GM23338 (cell line): ENCODE measurements around the gene ZNF28. TPM values are rescaled to one million over a fixed set of nuclear protein-coding genes. Genes with fewer than 3 reads are reported as not detected.
"Not testable (repeated sequence)": the region's sequence is repeated elsewhere in the genome, so short reads cannot be mapped to it uniquely, and the experiment has no call there.

Experiments used
- ATAC-seq: fragments of 200-7000 bp; cut with Tn5 transposase; 3 replicates; pipeline ENCODE4 v1.9.1; 2020
- DNase-seq: peaks from one replicate; pipeline ENCODE4 v3.0.0-alpha.2; 2015; ENCODE audit warnings: low spot score
- H2AFZ ChIP-seq: fragments of 200-600 bp; sonication (generic); 2 replicates; pipeline ENCODE4 v1.8.0; 2016; ENCODE audit warnings: antibody characterized with exemption, mild to moderate bottlenecking, moderate library complexity
- H3F3A ChIP-seq: fragments of 200-600 bp; sonication (generic); replicated peaks from 2 replicates; pipeline ENCODE4 v1.8.0; 2017; ENCODE audit warnings: antibody characterized with exemption, mixed run types, low read depth
- H3K27ac ChIP-seq: fragments of 200-600 bp; sonication (generic); 2 replicates; pipeline ENCODE4 v1.6.1; 2016; ENCODE audit warnings: low read depth
- H3K27me3 ChIP-seq: fragments of 200-600 bp; sonication (generic); 2 replicates; pipeline ENCODE4 v1.8.0; 2016; ENCODE audit warnings: mild to moderate bottlenecking, mixed run types, moderate library complexity; ENCODE audit not compliant: insufficient read depth
- H3K36me3 ChIP-seq: fragments of 200-600 bp; sonication (generic); 2 replicates; pipeline ENCODE4 v1.8.0; 2016; ENCODE audit warnings: mild to moderate bottlenecking; ENCODE audit not compliant: insufficient read depth
- H3K4me1 ChIP-seq: fragments of 200-600 bp; sonication (generic); 2 replicates; pipeline ENCODE4 v1.8.0; 2016; ENCODE audit warnings: mild to moderate bottlenecking, moderate library complexity; ENCODE audit not compliant: insufficient read depth
- H3K4me2 ChIP-seq: fragments of 200-600 bp; sonication (generic); 2 replicates; pipeline ENCODE4 v1.7.1; 2017; ENCODE audit warnings: mixed run types
- H3K4me3 ChIP-seq: fragments of 200-600 bp; sonication (generic); 2 replicates; pipeline ENCODE4 v1.6.1; 2016; ENCODE audit warnings: mixed run types
- H3K79me2 ChIP-seq: fragments of 200-600 bp; sonication (generic); replicated peaks from 2 replicates; pipeline ENCODE4 v1.8.0; 2017; ENCODE audit warnings: mild to moderate bottlenecking; ENCODE audit not compliant: insufficient read depth
- H3K9me2 ChIP-seq: fragments of 200-600 bp; sonication (generic); 2 replicates; pipeline ENCODE4 v1.8.0; 2017; ENCODE audit not compliant: insufficient read depth
- H4K20me1 ChIP-seq: fragments of 200-600 bp; sonication (generic); replicated peaks from 2 replicates; pipeline ENCODE4 v1.8.0; 2017; ENCODE audit warnings: mild to moderate bottlenecking; ENCODE audit not compliant: insufficient read depth
- H3K27ac Mint-ChIP-seq: 2 replicates; pipeline ENCODE4 v1.8.0; 2020; ENCODE audit warnings: inconsistent platforms, mild to moderate bottlenecking, moderate library complexity, mixed read lengths
- H3K27me3 Mint-ChIP-seq: 3 replicates; pipeline ENCODE4 v1.8.0; 2022; ENCODE audit warnings: low read depth, mild to moderate bottlenecking, moderate library complexity, mixed read lengths, inconsistent platforms; ENCODE audit not compliant: insufficient read depth, poor library complexity
- H3K36me3 Mint-ChIP-seq: 3 replicates; pipeline ENCODE4 v1.8.0; 2021; ENCODE audit warnings: low read depth, mild to moderate bottlenecking, inconsistent platforms, moderate library complexity, mixed read lengths
- H3K4me1 Mint-ChIP-seq: 3 replicates; pipeline ENCODE4 v1.8.0; 2020; ENCODE audit warnings: mild to moderate bottlenecking, inconsistent platforms, mixed read lengths
- H3K4me3 Mint-ChIP-seq: 3 replicates; pipeline ENCODE4 v1.8.0; 2021; ENCODE audit warnings: moderate library complexity, mild to moderate bottlenecking, inconsistent platforms, mixed read lengths
- H3K9me3 Mint-ChIP-seq: 3 replicates; pipeline ENCODE4 v1.8.0; 2020; ENCODE audit warnings: moderate library complexity, mild to moderate bottlenecking, inconsistent platforms, mixed read lengths
- CREB1 ChIP-seq: fragments of 250-450 bp; sonication (Bioruptor Pico); IDR thresholded peaks from 2 replicates; pipeline ENCODE4 v1.5.0; 2020; ENCODE audit warnings: low read depth, mild to moderate bottlenecking, moderate library complexity
- EZH2 ChIP-seq: fragments of 200-600 bp; sonication (generic); IDR thresholded peaks from one replicate; pipeline ENCODE4 v1.8.0; 2017; ENCODE audit warnings: antibody characterized with exemption, mild to moderate bottlenecking, low read depth; ENCODE audit not compliant: unreplicated experiment
- NANOG ChIP-seq: IDR thresholded peaks from 2 replicates; pipeline ENCODE4 v1.6.1; 2016; ENCODE audit warnings: antibody characterized with exemption, borderline replicate concordance
- ZNF114 ChIP-seq: fragments of 250-450 bp; sonication (Bioruptor Pico); IDR thresholded peaks from 2 replicates; pipeline ENCODE4 v1.5.0; 2020; ENCODE audit warnings: mild to moderate bottlenecking, moderate library complexity
- polyA plus RNA-seq: library from polyadenylated mRNA; unstranded; fragments of >200 nt; fragmentation: Nextera tagmentation; extraction: Ambion mirVana; gene quantifications from 2 replicates; pipeline ENCODE4 v1.2.1, GENCODE V29; 2016
- total RNA-seq: library from RNA; depleted of rRNA; stranded (reverse); fragments of >200 nt; shearing (Covaris generic); gene quantifications from 2 replicates; pipeline ENCODE4 v1.2.3, GENCODE V29; 2014
- TF ChIP-seq, protein P1 (sequence below): IDR thresholded peaks from one replicate; pipeline ENCODE4 v1.6.1; 2018; ENCODE audit warnings: antibody characterized with exemption; ENCODE audit not compliant: unreplicated experiment
- TF ChIP-seq, protein P2 (sequence below): fragments of 250-450 bp; sonication (Bioruptor Pico); IDR thresholded peaks from 2 replicates; pipeline ENCODE4 v1.5.0; 2020; ENCODE audit warnings: mild to moderate bottlenecking, moderate library complexity

ZNF28 gene
- total and polyA plus RNA-seq, 2 experiments from 2014 or later = 12.5 to 42.0 TPM

DNA sequence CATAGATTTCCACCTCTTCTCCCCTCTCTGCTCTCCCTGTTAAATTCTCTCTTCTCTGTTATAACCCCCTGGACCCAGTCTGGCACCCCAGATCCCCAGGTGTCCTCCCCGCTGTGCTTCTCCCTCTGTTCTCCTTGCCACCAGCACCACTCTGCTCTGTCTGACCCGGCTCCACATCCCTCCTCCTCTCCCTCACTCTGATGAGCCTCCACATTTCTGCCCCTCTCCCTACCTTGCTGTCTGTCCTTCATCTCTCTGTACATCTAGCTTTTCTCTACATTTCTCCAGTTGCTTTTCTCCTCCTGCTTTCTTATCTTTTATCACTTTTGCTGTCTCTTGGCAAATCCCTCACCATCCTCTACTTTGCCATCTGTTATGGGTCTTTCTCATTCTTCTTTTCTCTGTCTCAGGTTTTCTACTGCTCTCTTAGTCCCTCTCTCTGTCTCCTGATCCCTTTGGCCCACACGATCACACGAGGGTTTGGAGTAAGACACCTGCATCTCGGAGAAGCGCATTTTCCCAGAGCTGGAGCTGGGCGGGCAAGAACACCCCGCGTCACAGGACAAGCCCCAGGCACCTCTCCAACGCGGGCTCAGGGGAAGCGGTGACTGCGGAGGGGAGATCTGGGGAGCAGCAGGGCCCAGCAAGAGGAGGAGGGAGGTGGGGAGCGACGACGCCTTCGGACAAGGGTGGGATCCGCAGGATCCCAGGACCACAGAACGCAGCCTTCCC, 795 bp downstream of the ZNF28 start:
- Mint-ChIP-seq H3K27me3 (peaks cover 22% of the 10 kb centered on the region), H3K36me3 (peaks cover 17% of the 10 kb centered on the region), H3K4me3 (peak overlapping the region; percentile 96)
- not testable (repeated sequence) for H3F3A ChIP-seq, H3K27ac Mint-ChIP-seq, H3K9me2 ChIP-seq, H3K9me3 Mint-ChIP-seq, H3K27ac ChIP-seq, H3K4me1 ChIP-seq, H3K36me3 ChIP-seq, H3K27me3 ChIP-seq, H3K4me1 Mint-ChIP-seq, H3K79me2 ChIP-seq, H4K20me1 ChIP-seq
- Histone ChIP-seq H2AFZ (0 out of 2 replicates have a peak overlapping the region, but pooled peaks have one; percentile 66), H3K4me3 (peak overlapping the region; percentile 89), H3K4me2 (peak overlapping the region; percentile 91)
- DNase-seq (peak; percentile 57), ATAC-seq (peak; percentile 82)

DNA sequence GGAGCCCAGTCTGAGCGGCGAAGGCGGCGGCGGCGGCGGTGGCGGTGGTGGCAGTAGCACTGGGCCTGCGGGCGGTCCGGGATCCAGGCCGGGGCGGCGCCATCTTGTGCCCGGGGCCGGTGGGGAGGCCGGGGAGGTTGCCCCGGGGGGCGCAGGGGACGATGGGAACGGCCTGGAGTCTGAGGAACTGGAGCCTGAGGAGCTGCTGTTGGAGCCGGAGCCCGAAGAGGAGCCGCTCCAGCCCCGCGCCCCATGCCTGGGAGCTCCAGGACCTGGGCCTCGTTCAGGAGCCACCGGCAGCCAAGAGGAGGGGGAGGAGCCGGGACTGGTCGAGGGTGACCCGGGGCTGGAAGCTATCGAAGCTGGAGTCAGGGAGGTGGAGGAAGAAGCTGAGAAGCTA, 11.6 kb downstream of the ZNF28 start:
- H2AFZ ChIP-seq = no peak overlapping the region
- no peak overlapping the region for H3K27ac Mint-ChIP-seq
- H3K36me3 ChIP-seq = no peaks in the 10 kb centered on the region
- H4K20me1 ChIP-seq = no peaks in the 10 kb centered on the region; the same call in 1 of the 2 replicates
- no peaks in the 10 kb centered on the region for H3K79me2 ChIP-seq
- no peaks in the 10 kb centered on the region for H3K4me1 ChIP-seq
- peaks cover 69% of the 10 kb centered on the region for H3K36me3 Mint-ChIP-seq
- H3K27me3 Mint-ChIP-seq = peaks cover 3% of the 10 kb centered on the region
- H3K4me3 Mint-ChIP-seq = no peak overlapping the region
- no peak overlapping the region for H3K4me3 ChIP-seq
- H3K9me2 ChIP-seq = no peaks in the 10 kb centered on the region
- DNase-seq = no peak
- no peak overlapping the region for H3K27ac ChIP-seq
- no peaks in the 10 kb centered on the region for H3F3A ChIP-seq
- H3K4me1 Mint-ChIP-seq = no peaks in the 10 kb centered on the region
- H3K9me3 Mint-ChIP-seq = peaks cover 31% of the 10 kb centered on the region
- ATAC-seq = no peak
- TF ChIP-seq ZNF114 (no peak), EZH2 (no peak), NANOG (no peak), CREB1 (CRISPR knock-in tag) (no peak)
- TF ChIP-seq, protein P1, sequence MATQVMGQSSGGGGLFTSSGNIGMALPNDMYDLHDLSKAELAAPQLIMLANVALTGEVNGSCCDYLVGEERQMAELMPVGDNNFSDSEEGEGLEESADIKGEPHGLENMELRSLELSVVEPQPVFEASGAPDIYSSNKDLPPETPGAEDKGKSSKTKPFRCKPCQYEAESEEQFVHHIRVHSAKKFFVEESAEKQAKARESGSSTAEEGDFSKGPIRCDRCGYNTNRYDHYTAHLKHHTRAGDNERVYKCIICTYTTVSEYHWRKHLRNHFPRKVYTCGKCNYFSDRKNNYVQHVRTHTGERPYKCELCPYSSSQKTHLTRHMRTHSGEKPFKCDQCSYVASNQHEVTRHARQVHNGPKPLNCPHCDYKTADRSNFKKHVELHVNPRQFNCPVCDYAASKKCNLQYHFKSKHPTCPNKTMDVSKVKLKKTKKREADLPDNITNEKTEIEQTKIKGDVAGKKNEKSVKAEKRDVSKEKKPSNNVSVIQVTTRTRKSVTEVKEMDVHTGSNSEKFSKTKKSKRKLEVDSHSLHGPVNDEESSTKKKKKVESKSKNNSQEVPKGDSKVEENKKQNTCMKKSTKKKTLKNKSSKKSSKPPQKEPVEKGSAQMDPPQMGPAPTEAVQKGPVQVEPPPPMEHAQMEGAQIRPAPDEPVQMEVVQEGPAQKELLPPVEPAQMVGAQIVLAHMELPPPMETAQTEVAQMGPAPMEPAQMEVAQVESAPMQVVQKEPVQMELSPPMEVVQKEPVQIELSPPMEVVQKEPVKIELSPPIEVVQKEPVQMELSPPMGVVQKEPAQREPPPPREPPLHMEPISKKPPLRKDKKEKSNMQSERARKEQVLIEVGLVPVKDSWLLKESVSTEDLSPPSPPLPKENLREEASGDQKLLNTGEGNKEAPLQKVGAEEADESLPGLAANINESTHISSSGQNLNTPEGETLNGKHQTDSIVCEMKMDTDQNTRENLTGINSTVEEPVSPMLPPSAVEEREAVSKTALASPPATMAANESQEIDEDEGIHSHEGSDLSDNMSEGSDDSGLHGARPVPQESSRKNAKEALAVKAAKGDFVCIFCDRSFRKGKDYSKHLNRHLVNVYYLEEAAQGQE = no peak
- TF ChIP-seq, protein P2, sequence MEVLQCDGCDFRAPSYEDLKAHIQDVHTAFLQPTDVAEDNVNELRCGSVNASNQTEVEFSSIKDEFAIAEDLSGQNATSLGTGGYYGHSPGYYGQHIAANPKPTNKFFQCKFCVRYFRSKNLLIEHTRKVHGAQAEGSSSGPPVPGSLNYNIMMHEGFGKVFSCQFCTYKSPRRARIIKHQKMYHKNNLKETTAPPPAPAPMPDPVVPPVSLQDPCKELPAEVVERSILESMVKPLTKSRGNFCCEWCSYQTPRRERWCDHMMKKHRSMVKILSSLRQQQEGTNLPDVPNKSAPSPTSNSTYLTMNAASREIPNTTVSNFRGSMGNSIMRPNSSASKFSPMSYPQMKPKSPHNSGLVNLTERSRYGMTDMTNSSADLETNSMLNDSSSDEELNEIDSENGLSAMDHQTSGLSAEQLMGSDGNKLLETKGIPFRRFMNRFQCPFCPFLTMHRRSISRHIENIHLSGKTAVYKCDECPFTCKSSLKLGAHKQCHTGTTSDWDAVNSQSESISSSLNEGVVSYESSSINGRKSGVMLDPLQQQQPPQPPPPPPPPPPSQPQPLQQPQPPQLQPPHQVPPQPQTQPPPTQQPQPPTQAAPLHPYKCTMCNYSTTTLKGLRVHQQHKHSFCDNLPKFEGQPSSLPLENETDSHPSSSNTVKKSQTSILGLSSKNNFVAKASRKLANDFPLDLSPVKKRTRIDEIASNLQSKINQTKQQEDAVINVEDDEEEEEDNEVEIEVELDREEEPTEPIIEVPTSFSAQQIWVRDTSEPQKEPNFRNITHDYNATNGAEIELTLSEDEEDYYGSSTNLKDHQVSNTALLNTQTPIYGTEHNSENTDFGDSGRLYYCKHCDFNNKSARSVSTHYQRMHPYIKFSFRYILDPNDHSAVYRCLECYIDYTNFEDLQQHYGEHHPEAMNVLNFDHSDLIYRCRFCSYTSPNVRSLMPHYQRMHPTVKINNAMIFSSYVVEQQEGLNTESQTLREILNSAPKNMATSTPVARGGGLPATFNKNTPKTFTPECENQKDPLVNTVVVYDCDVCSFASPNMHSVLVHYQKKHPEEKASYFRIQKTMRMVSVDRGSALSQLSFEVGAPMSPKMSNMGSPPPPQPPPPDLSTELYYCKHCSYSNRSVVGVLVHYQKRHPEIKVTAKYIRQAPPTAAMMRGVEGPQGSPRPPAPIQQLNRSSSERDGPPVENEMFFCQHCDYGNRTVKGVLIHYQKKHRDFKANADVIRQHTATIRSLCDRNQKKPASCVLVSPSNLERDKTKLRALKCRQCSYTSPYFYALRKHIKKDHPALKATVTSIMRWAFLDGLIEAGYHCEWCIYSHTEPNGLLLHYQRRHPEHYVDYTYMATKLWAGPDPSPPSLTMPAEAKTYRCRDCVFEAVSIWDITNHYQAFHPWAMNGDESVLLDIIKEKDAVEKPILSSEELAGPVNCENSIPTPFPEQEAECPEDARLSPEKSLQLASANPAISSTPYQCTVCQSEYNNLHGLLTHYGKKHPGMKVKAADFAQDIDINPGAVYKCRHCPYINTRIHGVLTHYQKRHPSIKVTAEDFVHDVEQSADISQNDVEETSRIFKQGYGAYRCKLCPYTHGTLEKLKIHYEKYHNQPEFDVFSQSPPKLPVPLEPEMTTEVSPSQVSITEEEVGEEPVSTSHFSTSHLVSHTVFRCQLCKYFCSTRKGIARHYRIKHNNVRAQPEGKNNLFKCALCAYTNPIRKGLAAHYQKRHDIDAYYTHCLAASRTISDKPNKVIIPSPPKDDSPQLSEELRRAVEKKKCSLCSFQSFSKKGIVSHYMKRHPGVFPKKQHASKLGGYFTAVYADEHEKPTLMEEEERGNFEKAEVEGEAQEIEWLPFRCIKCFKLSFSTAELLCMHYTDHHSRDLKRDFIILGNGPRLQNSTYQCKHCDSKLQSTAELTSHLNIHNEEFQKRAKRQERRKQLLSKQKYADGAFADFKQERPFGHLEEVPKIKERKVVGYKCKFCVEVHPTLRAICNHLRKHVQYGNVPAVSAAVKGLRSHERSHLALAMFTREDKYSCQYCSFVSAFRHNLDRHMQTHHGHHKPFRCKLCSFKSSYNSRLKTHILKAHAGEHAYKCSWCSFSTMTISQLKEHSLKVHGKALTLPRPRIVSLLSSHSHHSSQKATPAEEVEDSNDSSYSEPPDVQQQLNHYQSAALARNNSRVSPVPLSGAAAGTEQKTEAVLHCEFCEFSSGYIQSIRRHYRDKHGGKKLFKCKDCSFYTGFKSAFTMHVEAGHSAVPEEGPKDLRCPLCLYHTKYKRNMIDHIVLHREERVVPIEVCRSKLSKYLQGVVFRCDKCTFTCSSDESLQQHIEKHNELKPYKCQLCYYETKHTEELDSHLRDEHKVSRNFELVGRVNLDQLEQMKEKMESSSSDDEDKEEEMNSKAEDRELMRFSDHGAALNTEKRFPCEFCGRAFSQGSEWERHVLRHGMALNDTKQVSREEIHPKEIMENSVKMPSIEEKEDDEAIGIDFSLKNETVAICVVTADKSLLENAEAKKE (CRISPR knock-in tag) = no peak
- no peak overlapping the region for H3K4me2 ChIP-seq
- no peaks in the 10 kb centered on the region for H3K27me3 ChIP-seq

DNA sequence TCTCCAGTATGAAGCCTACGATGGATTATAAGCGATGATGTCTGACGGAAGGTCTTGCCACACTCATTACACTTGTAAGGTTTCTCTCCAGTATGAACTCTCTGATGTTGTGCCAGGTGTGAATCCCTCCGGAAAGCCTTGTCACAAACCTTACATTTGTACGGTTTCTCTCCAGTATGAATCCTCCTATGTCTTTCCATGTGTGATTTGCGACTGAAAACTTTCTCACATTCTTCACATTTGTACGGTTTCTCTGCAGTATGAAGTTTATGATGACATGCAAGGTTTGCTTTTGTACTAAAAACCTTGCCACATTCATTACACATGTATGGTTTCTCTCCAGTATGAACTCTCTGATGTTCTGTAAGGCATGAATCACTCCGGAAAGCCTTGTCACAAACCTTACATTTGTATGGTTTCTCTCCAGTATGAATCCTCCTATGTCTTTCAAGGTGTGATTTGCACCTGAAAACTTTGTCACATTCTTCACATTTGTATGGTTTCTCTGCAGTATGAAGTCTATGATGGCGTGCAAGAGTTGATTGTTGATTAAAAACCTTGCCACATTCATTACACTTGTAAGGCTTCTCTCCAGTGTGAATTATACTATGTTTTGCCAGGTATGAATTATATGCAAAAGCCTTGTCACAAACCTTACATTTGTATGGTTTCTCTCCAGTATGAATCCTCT, 21.3 kb downstream of the ZNF28 start:
- H3K36me3 Mint-ChIP-seq = peaks cover 92% of the 10 kb centered on the region
- H3K4me3 Mint-ChIP-seq = not testable (repeated sequence)

More for the DNA sequence above, 21.3 kb downstream of the ZNF28 start:
- H3K4me2 ChIP-seq, H3K27me3 Mint-ChIP-seq, H2AFZ ChIP-seq, H3K9me2 ChIP-seq, H3K27me3 ChIP-seq, H3K4me1 ChIP-seq, H3K27ac ChIP-seq, H3K4me3 ChIP-seq, ATAC-seq, H3K4me1 Mint-ChIP-seq, DNase-seq, H3K79me2 ChIP-seq, H3F3A ChIP-seq, H4K20me1 ChIP-seq, H3K27ac Mint-ChIP-seq: not testable (repeated sequence)
- peaks cover 62% of the 10 kb centered on the region for H3K36me3 ChIP-seq
- peaks cover 85% of the 10 kb centered on the region for H3K9me3 Mint-ChIP-seq
